K562 (cell line): ENCODE data around the gene SV2C.

Experiments
- ELF1 ChIP-seq: fragments of 200-800 bp; sonication (Bioruptor generic); IDR thresholded peaks from 2 replicates; pipeline ENCODE4 v1.6.1; 2016; ENCODE audit warnings: missing genetic modification characterization, missing compliant biosample characterization
- GTF2E2 ChIP-seq: fragments of 200-800 bp; sonication (Bioruptor generic); IDR thresholded peaks from 2 replicates; pipeline ENCODE4 v1.6.1; 2016; ENCODE audit warnings: missing genetic modification characterization, missing compliant biosample characterization
- HNRNPH1 ChIP-seq: fragments of 200-400 bp; formaldehyde crosslinking; optimal IDR thresholded peaks from 2 replicates; pipeline ENCODE3; 2017; ENCODE audit warnings: low read depth, mild to moderate bottlenecking, low read length, moderate library complexity
- POLR2AphosphoS5 ChIP-seq: IDR thresholded peaks from 2 replicates; pipeline ENCODE4 v1.6.1; 2011; ENCODE audit warnings: mild to moderate bottlenecking, low read depth, low read length, moderate library complexity; ENCODE audit not compliant: control insufficient read depth, insufficient read depth
- POLR2G ChIP-seq: fragments of 200-400 bp; formaldehyde crosslinking; IDR thresholded peaks from 2 replicates; pipeline ENCODE4 v1.6.1; 2017; ENCODE audit warnings: low read depth, mild to moderate bottlenecking, antibody characterized with exemption, low read length, moderate library complexity
- SNIP1 ChIP-seq: fragments of 450-650 bp; IDR thresholded peaks from 2 replicates; pipeline ENCODE4 v1.7.1; 2017; ENCODE audit warnings: low read depth, mild to moderate bottlenecking
- SRF ChIP-seq, 2 experiments: fragments of 250-450, 450-650 bp in 1 of 2; sonication (Bioruptor Pico) in 1 of 2; sonication (generic) in 1 of 2; formaldehyde crosslinking; IDR thresholded peaks; 2 replicates each; pipeline versions ENCODE4 v1.5.0 to v1.5.1; 2020 to 2022; ENCODE audit warnings: mild to moderate bottlenecking in 1 of 2, missing genetic modification reagents in 1 of 2
- TRIM28 ChIP-seq: fragments of 450-650 bp; IDR thresholded peaks from 2 replicates; pipeline ENCODE4 v1.6.1; 2017
- ZNF165 ChIP-seq: fragments of 250-450 bp; sonication (Bioruptor Pico); IDR thresholded peaks from 2 replicates; pipeline ENCODE4 v1.4.0; 2020; ENCODE audit warnings: borderline replicate concordance
- TF ChIP-seq, protein P1 (sequence below): sonication (generic); formaldehyde crosslinking; IDR thresholded peaks from 2 replicates; pipeline ENCODE4 v1.5.0; 2020; ENCODE audit warnings: missing genetic modification reagents
- TF ChIP-seq, protein P2 (sequence below), 2 experiments: fragments of 450-650 bp; IDR thresholded peaks; 2 replicates each; pipeline ENCODE4 v1.6.1; 2016; ENCODE audit warnings: mild to moderate bottlenecking in 2 of 2, borderline replicate concordance in 1 of 2, low read depth in 1 of 2, moderate library complexity in 1 of 2
- TF ChIP-seq, protein P3 (sequence below), 3 experiments: IDR thresholded peaks in 2 of 3; conservative IDR thresholded peaks in 1 of 3; 2 replicates each; pipeline ENCODE4 v1.5.1; 2011 to 2012; ENCODE audit warnings: low read length in 3 of 3, mild to moderate bottlenecking in 3 of 3, control low read depth in 2 of 3, improper control_type of control experiment in 1 of 3, inconsistent platforms in 1 of 3, low read depth in 1 of 3, mixed read lengths in 1 of 3, moderate library complexity in 1 of 3; ENCODE audit not compliant: insufficient read depth in 2 of 3
- TF ChIP-seq, protein P4 (sequence below): fragments of 450-650 bp; IDR thresholded peaks from 2 replicates; pipeline ENCODE4 v1.7.1; 2018; ENCODE audit warnings: mild to moderate bottlenecking, low read depth; ENCODE audit not compliant: partially characterized antibody

DNA sequence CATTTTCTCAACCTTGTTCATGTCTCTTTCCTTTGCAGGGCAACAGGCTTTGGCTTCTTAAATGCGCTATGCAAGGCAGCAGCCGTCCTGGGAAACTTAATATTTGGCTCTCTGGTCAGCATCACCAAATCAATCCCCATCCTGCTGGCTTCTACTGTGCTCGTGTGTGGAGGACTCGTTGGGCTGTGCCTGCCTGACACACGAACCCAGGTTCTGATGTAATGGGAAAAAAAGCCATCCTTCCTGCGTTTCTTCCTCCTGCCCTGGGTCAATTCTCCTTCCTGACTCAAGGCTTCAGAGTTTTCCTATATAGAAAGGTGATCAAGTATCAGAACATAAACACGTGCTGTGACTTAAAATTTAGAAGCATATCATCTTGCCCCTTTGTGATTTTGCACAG, 242.1 kb downstream of the SV2C start:
- TF ChIP-seq, protein P1, sequence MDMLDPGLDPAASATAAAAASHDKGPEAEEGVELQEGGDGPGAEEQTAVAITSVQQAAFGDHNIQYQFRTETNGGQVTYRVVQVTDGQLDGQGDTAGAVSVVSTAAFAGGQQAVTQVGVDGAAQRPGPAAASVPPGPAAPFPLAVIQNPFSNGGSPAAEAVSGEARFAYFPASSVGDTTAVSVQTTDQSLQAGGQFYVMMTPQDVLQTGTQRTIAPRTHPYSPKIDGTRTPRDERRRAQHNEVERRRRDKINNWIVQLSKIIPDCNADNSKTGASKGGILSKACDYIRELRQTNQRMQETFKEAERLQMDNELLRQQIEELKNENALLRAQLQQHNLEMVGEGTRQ = no peak
- TF ChIP-seq, protein P2, sequence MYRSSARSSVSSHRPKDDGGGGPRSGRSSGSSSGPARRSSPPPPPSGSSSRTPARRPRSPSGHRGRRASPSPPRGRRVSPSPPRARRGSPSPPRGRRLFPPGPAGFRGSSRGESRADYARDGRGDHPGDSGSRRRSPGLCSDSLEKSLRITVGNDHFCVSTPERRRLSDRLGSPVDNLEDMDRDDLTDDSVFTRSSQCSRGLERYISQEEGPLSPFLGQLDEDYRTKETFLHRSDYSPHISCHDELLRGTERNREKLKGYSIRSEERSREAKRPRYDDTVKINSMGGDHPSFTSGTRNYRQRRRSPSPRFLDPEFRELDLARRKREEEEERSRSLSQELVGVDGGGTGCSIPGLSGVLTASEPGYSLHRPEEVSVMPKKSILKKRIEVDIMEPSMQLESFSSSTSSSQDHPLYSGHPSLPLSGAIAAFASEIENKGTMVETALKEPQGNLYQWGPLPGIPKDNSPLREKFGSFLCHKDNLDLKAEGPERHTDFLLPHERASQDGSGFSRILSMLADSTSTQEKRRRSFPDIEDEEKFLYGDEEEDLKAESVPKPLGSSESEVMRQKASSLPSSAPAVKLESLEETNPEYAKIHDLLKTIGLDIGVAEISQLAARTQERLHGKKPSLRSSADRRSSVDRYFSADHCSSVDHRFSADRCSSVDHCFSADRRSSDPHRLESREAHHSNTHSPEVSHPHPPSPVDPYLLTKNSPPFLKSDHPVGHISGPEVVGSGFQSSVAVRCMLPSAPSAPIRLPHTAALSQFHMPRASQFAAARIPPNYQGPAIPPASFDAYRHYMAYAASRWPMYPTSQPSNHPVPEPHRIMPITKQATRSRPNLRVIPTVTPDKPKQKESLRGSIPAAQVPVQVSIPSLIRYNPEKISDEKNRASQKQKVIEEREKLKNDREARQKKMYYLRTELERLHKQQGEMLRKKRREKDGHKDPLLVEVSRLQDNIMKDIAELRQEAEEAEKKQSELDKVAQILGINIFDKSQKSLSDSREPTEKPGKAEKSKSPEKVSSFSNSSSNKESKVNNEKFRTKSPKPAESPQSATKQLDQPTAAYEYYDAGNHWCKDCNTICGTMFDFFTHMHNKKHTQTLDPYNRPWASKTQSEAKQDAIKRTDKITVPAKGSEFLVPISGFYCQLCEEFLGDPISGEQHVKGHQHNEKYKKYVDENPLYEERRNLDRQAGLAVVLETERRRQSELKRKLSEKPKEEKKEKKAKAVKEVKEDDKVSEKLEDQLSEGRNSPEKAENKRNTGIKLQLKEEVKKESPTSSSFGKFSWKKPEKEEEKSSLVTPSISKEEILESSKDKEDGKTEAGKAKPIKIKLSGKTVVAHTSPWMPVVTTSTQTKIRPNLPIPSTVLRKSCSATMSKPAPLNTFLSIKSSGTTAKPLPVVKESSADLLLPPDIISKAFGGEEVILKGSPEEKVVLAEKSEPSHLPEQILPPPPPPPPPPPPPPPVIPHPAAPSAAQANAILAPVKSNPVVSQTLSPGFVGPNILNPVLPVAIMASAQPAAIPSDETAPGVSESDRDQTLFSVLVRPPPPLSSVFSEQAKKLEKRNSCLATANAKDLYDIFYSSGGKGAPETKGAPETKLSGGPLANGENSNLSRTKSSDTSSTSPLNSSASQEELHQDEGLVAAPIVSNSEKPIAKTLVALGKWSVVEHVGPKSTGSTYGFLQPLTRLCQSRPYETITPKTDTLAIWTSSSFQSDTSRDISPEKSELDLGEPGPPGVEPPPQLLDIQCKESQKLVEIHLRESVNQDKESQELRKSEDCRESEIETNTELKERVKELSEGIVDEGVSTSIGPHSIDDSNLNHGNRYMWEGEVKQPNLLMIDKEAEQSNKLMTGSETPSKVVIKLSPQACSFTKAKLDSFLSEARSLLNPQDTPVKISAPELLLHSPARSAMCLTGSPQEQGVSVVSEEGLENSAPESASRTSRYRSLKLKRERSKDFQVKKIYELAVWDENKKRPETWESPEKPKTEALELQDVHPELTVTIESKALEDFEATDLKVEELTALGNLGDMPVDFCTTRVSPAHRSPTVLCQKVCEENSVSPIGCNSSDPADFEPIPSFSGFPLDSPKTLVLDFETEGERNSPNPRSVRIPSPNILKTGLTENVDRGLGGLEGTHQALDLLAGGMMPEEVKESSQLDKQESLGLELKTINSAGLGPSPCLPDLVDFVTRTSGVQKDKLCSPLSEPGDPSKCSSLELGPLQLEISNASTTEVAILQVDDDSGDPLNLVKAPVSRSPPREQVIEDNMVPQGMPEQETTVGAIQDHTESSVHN (IDR thresholded peaks at IDR 0.05; ENCODE audit: borderline replicate concordance in 1 of 2, low read depth in 1 of 2) = no peak
- no peak for TF ChIP-seq TRIM28
- no peak for TF ChIP-seq ZNF165
- TF ChIP-seq, protein P3, sequence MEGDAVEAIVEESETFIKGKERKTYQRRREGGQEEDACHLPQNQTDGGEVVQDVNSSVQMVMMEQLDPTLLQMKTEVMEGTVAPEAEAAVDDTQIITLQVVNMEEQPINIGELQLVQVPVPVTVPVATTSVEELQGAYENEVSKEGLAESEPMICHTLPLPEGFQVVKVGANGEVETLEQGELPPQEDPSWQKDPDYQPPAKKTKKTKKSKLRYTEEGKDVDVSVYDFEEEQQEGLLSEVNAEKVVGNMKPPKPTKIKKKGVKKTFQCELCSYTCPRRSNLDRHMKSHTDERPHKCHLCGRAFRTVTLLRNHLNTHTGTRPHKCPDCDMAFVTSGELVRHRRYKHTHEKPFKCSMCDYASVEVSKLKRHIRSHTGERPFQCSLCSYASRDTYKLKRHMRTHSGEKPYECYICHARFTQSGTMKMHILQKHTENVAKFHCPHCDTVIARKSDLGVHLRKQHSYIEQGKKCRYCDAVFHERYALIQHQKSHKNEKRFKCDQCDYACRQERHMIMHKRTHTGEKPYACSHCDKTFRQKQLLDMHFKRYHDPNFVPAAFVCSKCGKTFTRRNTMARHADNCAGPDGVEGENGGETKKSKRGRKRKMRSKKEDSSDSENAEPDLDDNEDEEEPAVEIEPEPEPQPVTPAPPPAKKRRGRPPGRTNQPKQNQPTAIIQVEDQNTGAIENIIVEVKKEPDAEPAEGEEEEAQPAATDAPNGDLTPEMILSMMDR (IDR thresholded peaks at IDR 0.05 in 2 of 3, conservative IDR thresholded peaks at IDR 0.05 in 1 of 3; ENCODE audit: insufficient read depth in 2 of 3, low read depth in 1 of 3, low read length in 3 of 3) = no peak
- TF ChIP-seq POLR2G = no peak
- no peak for TF ChIP-seq SNIP1
- TF ChIP-seq, protein P4, sequence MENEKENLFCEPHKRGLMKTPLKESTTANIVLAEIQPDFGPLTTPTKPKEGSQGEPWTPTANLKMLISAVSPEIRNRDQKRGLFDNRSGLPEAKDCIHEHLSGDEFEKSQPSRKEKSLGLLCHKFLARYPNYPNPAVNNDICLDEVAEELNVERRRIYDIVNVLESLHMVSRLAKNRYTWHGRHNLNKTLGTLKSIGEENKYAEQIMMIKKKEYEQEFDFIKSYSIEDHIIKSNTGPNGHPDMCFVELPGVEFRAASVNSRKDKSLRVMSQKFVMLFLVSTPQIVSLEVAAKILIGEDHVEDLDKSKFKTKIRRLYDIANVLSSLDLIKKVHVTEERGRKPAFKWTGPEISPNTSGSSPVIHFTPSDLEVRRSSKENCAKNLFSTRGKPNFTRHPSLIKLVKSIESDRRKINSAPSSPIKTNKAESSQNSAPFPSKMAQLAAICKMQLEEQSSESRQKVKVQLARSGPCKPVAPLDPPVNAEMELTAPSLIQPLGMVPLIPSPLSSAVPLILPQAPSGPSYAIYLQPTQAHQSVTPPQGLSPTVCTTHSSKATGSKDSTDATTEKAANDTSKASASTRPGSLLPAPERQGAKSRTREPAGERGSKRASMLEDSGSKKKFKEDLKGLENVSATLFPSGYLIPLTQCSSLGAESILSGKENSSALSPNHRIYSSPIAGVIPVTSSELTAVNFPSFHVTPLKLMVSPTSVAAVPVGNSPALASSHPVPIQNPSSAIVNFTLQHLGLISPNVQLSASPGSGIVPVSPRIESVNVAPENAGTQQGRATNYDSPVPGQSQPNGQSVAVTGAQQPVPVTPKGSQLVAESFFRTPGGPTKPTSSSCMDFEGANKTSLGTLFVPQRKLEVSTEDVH = no peak
- no peak for TF ChIP-seq GTF2E2 (tag)
- TF ChIP-seq SRF (CRISPR knock-in tag; IDR thresholded peaks at IDR 0.05) = no peak
- no peak for TF ChIP-seq ELF1
- no peak for TF ChIP-seq HNRNPH1
- TF ChIP-seq POLR2AphosphoS5 = no peak
